OCI-LY1 (cell line): ENCODE measurements around the gene ZNF554.
"Not testable (repeated sequence)": the region's sequence is repeated elsewhere in the genome, so short reads cannot be mapped to it uniquely, and the experiment has no call there.

Source experiments
- H2AFZ ChIP-seq: fragments of 200-600 bp; sonication (generic), shearing (Covaris generic); 2 replicates; pipeline ENCODE4 v1.6.0; 2014; ENCODE audit warnings: antibody characterized with exemption, mild to moderate bottlenecking, low read length
- H3F3A ChIP-seq: fragments of 200-600 bp; sonication (generic), shearing (Covaris generic); 2 replicates; pipeline ENCODE4 v1.6.0; 2014; ENCODE audit warnings: mild to moderate bottlenecking, antibody characterized with exemption, low read length, moderate library complexity; ENCODE audit not compliant: insufficient read depth
- H3K27ac ChIP-seq: fragments of 200-600 bp; sonication (generic); 2 replicates; pipeline ENCODE4 v1.5.1; 2014; ENCODE audit warnings: low read length, mixed run types, mild to moderate bottlenecking, low read depth; ENCODE audit not compliant: poor library complexity, severe bottlenecking
- H3K27me3 ChIP-seq: fragments of 200-600 bp; sonication (generic); 2 replicates; pipeline ENCODE4 v1.6.0; 2014; ENCODE audit warnings: antibody characterized with exemption, mild to moderate bottlenecking, low read length, moderate library complexity; ENCODE audit not compliant: insufficient read depth
- H3K36me3 ChIP-seq: fragments of 200-600 bp; sonication (generic); 2 replicates; pipeline ENCODE4 v1.6.1; 2014; ENCODE audit warnings: mild to moderate bottlenecking, antibody characterized with exemption, low read length, moderate library complexity, mixed read lengths; ENCODE audit not compliant: insufficient read depth
- H3K4me1 ChIP-seq: fragments of 200-600 bp; sonication (generic); 2 replicates; pipeline ENCODE4 v1.5.1; 2014; ENCODE audit warnings: mild to moderate bottlenecking, low read length, moderate library complexity; ENCODE audit not compliant: insufficient read depth, severe bottlenecking
- H3K4me2 ChIP-seq: fragments of 200-600 bp; sonication (generic), shearing (Covaris generic); 2 replicates; pipeline ENCODE4 v1.6.1; 2014; ENCODE audit warnings: low read length
- H3K4me3 ChIP-seq: fragments of 200-600 bp; sonication (generic); 2 replicates; pipeline ENCODE4 v1.5.1; 2014; ENCODE audit warnings: low read length, low read depth, mild to moderate bottlenecking, mixed read lengths; ENCODE audit not compliant: poor library complexity, severe bottlenecking
- H3K79me2 ChIP-seq: fragments of 200-600 bp; shearing (Covaris generic); 2 replicates; pipeline ENCODE4 v1.6.1; 2016; ENCODE audit warnings: mixed run types, low read length, mixed read lengths; ENCODE audit not compliant: insufficient read depth
- H3K9ac ChIP-seq: fragments of 200-600 bp; sonication (generic), shearing (Covaris generic); 2 replicates; pipeline ENCODE4 v1.6.1; 2014; ENCODE audit warnings: mild to moderate bottlenecking, low read length, mixed read lengths
- H3K9me2 ChIP-seq: fragments of 200-600 bp; sonication (generic), shearing (Covaris generic); 2 replicates; pipeline ENCODE4 v1.6.1; 2014; ENCODE audit warnings: low read depth, mild to moderate bottlenecking, low read length, mixed read lengths
- H3K9me3 ChIP-seq: fragments of 200-600 bp; shearing (Covaris generic); 2 replicates; pipeline ENCODE4 v1.6.1; 2014; ENCODE audit warnings: low read length, mixed read lengths
- H4K20me1 ChIP-seq: fragments of 200-600 bp; sonication (generic), shearing (Covaris generic); 2 replicates; pipeline ENCODE4 v1.6.0; 2016; ENCODE audit warnings: mild to moderate bottlenecking, low read length; ENCODE audit not compliant: insufficient read depth
- EZH2 ChIP-seq: fragments of 200-600 bp; sonication (generic), shearing (Covaris generic); IDR thresholded peaks from 2 replicates; pipeline ENCODE4 v1.8.0; 2017; ENCODE audit warnings: borderline replicate concordance, mixed run types, mild to moderate bottlenecking, antibody characterized with exemption, low read length, moderate library complexity, mixed read lengths
- TF ChIP-seq, protein P1 (sequence below): fragments of 200-600 bp; sonication (generic), shearing (Covaris generic); IDR thresholded peaks from 2 replicates; pipeline ENCODE4 v1.5.1; 2017; ENCODE audit warnings: mild to moderate bottlenecking, antibody characterized with exemption, low read length, moderate library complexity, mixed read lengths

ZNF554 gene

DNA sequence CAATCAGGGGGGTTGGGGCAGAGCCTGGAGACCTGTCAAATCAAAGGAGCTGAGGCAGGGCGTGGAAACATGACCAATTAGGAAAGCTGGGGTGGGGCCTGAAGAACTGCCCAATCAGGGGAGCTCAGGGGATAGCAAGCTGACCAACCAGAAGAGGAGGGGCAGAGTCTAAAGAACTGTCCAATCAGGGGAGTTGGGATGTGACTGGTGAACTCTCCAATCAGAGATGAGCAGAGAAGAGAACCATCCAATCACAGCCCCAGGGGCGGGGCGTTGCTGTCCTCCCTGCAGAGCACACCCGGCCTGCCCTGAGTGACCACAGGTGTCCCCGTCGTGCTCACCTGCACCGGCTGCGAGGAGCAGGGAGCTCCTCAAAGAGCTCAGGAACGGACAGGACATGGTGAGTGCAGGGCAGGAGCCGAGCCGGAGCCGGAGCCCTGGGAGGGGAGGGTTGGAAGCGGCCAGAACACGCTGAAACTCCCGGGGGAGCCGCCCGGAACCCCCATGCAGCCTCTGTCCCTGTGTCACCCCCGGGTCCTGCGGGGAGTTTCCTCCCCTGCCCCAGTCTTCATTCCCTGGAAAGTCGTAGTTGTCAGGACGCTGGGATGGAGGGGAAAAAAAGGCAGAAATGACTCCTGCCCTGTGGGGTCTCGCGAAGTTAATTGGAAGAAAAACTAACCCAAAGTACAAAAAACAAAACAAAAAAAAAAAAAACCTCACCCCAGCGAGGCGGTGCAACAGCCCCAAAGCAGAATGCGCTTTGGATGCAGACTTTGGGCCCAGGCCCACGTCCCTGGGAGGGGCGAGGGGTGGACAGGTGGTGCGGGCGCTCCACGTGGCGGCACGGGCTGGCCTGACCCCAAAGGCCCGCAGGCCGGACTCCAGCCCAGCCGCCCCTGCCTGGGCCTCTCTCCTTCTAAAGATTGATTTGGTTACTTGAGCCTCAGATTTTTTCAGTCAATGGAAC lies 47.6 kb downstream of the ZNF554 start, which contains the start of gene ZNF556:
TSS of gene ZNF556 (plus strand) at position 311 of the 967 bp plus-strand sequence. CDS start at position 398, 87 bp downstream.
- Histone ChIP-seq H3K36me3 (no peaks in the 10 kb centered on the region), H3K9me2 (no peaks in the 10 kb centered on the region), H3K4me1 (no peaks in the 10 kb centered on the region), H3K9me3 (no peaks in the 10 kb centered on the region), H3K79me2 (no peaks in the 10 kb centered on the region), H3F3A (no peaks in the 10 kb centered on the region), H2AFZ (no peak within 1 kb of the TSS), H3K27me3 (no peaks in the 10 kb centered on the region), H4K20me1 (no peaks in the 10 kb centered on the region), H3K4me3 (no peak within 1 kb of the TSS), H3K4me2 (no peak within 1 kb of the TSS), H3K27ac (no peak within 1 kb of the TSS), H3K9ac (no peak within 1 kb of the TSS)
- TF ChIP-seq EZH2, result no peak
- TF ChIP-seq, protein P1, sequence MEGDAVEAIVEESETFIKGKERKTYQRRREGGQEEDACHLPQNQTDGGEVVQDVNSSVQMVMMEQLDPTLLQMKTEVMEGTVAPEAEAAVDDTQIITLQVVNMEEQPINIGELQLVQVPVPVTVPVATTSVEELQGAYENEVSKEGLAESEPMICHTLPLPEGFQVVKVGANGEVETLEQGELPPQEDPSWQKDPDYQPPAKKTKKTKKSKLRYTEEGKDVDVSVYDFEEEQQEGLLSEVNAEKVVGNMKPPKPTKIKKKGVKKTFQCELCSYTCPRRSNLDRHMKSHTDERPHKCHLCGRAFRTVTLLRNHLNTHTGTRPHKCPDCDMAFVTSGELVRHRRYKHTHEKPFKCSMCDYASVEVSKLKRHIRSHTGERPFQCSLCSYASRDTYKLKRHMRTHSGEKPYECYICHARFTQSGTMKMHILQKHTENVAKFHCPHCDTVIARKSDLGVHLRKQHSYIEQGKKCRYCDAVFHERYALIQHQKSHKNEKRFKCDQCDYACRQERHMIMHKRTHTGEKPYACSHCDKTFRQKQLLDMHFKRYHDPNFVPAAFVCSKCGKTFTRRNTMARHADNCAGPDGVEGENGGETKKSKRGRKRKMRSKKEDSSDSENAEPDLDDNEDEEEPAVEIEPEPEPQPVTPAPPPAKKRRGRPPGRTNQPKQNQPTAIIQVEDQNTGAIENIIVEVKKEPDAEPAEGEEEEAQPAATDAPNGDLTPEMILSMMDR, result no peak

DNA sequence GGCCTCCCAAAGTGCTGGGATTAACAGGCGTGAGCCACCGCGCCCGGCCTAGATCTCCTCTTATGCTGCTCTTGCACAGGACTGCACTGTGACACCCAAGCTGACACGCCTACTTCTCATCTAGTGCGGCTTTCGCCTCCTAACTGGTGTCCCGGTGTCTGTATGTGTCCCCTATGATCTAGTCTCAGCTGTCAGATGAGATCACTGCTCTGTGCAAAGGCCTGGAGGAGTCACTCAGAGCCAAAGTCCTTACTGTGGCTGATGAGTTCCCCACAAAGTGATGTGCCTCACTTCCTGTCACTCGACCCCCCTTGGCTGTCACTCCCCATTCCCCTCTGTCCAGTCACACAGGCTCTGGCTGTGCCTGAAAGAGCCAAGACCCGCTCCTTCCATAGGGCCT lies 50.0 kb downstream of the ZNF554 start:
- Histone ChIP-seq H3K9me3 (no peaks in the 10 kb centered on the region), H4K20me1 (no peaks in the 10 kb centered on the region), H3K4me3 (no peak overlapping the region), H3K27me3 (no peaks in the 10 kb centered on the region), H2AFZ (no peak overlapping the region), H3K36me3 (no peaks in the 10 kb centered on the region), H3K27ac (no peak overlapping the region), H3K9me2 (no peaks in the 10 kb centered on the region), H3K9ac (no peak overlapping the region), H3K4me2 (no peak overlapping the region), H3K4me1 (no peaks in the 10 kb centered on the region), H3K79me2 (no peaks in the 10 kb centered on the region), H3F3A (no peaks in the 10 kb centered on the region)
- TF ChIP-seq EZH2, result no peak
- TF ChIP-seq, protein P1, result no peak

DNA sequence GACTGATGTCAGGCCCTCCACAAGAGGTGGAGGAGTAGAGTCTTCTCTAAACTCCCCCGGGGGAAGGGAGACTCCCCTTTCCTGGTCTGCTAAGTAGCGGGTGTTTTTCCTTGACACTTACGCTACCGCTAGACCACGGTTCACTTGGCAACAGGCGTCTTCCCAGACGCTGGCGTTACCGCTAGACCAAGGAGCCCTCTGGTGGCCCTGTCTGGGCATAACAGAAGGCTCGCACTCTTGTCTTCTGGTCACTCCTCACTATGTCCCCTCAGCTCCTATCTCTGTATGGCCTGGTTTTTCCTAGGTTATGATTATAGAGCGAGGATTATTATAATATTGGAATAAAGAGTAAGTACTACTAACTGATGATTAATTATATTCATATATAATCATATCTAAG lies 52.5 kb downstream of the ZNF554 start:
- not testable (repeated sequence) for H3K4me2 ChIP-seq, H3K4me3 ChIP-seq, H3K27me3 ChIP-seq, H3K79me2 ChIP-seq, H2AFZ ChIP-seq, H3K27ac ChIP-seq, H3K9ac ChIP-seq, H4K20me1 ChIP-seq, H3K9me2 ChIP-seq, H3K36me3 ChIP-seq, H3F3A ChIP-seq, H3K4me1 ChIP-seq, H3K9me3 ChIP-seq
